ENCODE data around the gene STK4.

DNA sequence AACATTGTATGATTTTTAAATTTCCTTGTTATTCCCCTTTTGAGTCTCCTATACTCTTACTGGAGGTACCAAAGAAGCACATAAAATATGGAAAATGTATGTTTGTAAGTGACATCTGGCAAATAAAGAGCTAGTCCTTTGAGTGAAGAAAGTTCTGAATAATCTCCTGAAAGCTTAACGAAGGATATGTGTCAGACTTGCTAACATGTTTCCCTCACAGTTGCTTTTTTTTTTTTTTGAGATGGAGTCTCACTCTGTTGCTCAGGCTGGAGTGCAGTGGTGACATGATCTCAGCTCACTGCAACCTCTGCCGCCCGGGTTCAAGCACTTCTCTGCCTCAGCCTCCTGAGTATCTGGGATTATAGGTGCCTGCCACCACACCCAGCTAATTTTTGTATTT is 63.6 kb downstream of the STK4 start:
- TF ChIP-seq, protein P1, sequence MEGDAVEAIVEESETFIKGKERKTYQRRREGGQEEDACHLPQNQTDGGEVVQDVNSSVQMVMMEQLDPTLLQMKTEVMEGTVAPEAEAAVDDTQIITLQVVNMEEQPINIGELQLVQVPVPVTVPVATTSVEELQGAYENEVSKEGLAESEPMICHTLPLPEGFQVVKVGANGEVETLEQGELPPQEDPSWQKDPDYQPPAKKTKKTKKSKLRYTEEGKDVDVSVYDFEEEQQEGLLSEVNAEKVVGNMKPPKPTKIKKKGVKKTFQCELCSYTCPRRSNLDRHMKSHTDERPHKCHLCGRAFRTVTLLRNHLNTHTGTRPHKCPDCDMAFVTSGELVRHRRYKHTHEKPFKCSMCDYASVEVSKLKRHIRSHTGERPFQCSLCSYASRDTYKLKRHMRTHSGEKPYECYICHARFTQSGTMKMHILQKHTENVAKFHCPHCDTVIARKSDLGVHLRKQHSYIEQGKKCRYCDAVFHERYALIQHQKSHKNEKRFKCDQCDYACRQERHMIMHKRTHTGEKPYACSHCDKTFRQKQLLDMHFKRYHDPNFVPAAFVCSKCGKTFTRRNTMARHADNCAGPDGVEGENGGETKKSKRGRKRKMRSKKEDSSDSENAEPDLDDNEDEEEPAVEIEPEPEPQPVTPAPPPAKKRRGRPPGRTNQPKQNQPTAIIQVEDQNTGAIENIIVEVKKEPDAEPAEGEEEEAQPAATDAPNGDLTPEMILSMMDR (IDR thresholded peaks at IDR 0.05): no peak
- no peak for TF ChIP-seq POLR2A (IDR thresholded peaks at IDR 0.05)

All from testis (tissue), 2 donors.